HEK293T (cell line): ENCODE results near the gene SRI.

ENCODE experiments used
- ARNT ChIP-seq: fragments of 450-650 bp; IDR thresholded peaks from 2 replicates; pipeline ENCODE4 v1.6.1; 2017; ENCODE audit warnings: mild to moderate bottlenecking
- CTBP1 ChIP-seq: fragments of 450-650 bp; IDR thresholded peaks from 2 replicates; pipeline ENCODE4 v1.6.1; 2016; ENCODE audit warnings: borderline replicate concordance
- ELF4 ChIP-seq: fragments of 450-650 bp; IDR thresholded peaks from 2 replicates; pipeline ENCODE4 v1.6.1; 2017; ENCODE audit warnings: antibody characterized with exemption
- FOXK2 ChIP-seq: fragments of 450-650 bp; IDR thresholded peaks from 2 replicates; pipeline ENCODE4 v1.6.1; 2016; ENCODE audit warnings: mild to moderate bottlenecking
- FOXM1 ChIP-seq: fragments of 450-650 bp; IDR thresholded peaks from 2 replicates; pipeline ENCODE4 v1.6.1; 2017; ENCODE audit warnings: mild to moderate bottlenecking, borderline replicate concordance
- LEF1 ChIP-seq: fragments of 450-650 bp; IDR thresholded peaks from 2 replicates; pipeline ENCODE4 v1.6.1; 2017; ENCODE audit warnings: mild to moderate bottlenecking, borderline replicate concordance
- SP1 ChIP-seq: fragments of 450-650 bp; IDR thresholded peaks from 2 replicates; pipeline ENCODE4 v1.6.1; 2017

- TF ChIP-seq FOXM1 = no peak
- TF ChIP-seq SP1 = no peak
- TF ChIP-seq FOXK2 = no peak
- TF ChIP-seq ARNT = no peak
- TF ChIP-seq CTBP1 = no peak
- TF ChIP-seq LEF1 = no peak
- TF ChIP-seq ELF4 = no peak
These were observed 2.0 kb downstream of the SRI start for GRCh38 chr7:88217675-88218428.
